HepG2 (cell line): Measurements from ENCODE around the gene LTB4R2. TPM values are rescaled to one million over a fixed set of nuclear protein-coding genes. Genes with fewer than 3 reads are reported as not detected.

ENCODE experiments used
- ARID4A ChIP-seq: sonication (generic); formaldehyde crosslinking; IDR thresholded peaks from 2 replicates; pipeline ENCODE4 v1.5.0; 2020; ENCODE audit warnings: mild to moderate bottlenecking, missing genetic modification reagents, borderline replicate concordance
- ATRX ChIP-seq: sonication (generic); formaldehyde crosslinking; IDR thresholded peaks from 2 replicates; pipeline ENCODE4 v1.4.0; 2020; ENCODE audit warnings: missing genetic modification reagents, borderline replicate concordance
- BCL3 ChIP-seq: sonication (generic); formaldehyde crosslinking; IDR thresholded peaks from 2 replicates; pipeline ENCODE4 v1.5.1; 2020; ENCODE audit warnings: mild to moderate bottlenecking, missing genetic modification reagents, moderate library complexity
- ELF4 ChIP-seq: sonication (generic); formaldehyde crosslinking; IDR thresholded peaks from 2 replicates; pipeline ENCODE4 v1.5.0; 2020; ENCODE audit warnings: missing genetic modification reagents, mild to moderate bottlenecking, moderate library complexity, borderline replicate concordance
- GFI1 ChIP-seq: sonication (generic); formaldehyde crosslinking; IDR thresholded peaks from 2 replicates; pipeline ENCODE4 v1.5.0; 2020; ENCODE audit warnings: missing genetic modification reagents, mild to moderate bottlenecking, borderline replicate concordance
- HDAC1 ChIP-seq: sonication (generic); formaldehyde crosslinking; IDR thresholded peaks from 2 replicates; pipeline ENCODE4 v1.5.1; 2020; ENCODE audit warnings: mild to moderate bottlenecking, missing genetic modification reagents
- HNRNPK ChIP-seq: fragments of 200-400 bp; formaldehyde crosslinking; IDR thresholded peaks from 2 replicates; pipeline ENCODE4 v1.6.1; 2018; ENCODE audit warnings: low read length, low read depth, moderate library complexity, mild to moderate bottlenecking; ENCODE audit not compliant: poor library complexity, severe bottlenecking
- HOXA7 ChIP-seq: sonication (generic); formaldehyde crosslinking; IDR thresholded peaks from 2 replicates; pipeline ENCODE4 v1.8.1; 2022; ENCODE audit warnings: mild to moderate bottlenecking, missing genetic modification reagents, moderate library complexity
- IRF2 ChIP-seq: IDR thresholded peaks from 2 replicates; pipeline ENCODE4 v1.6.1; 2018; ENCODE audit warnings: missing genetic modification reagents, missing compliant biosample characterization
- JARID2 ChIP-seq: sonication (generic); formaldehyde crosslinking; IDR thresholded peaks from 2 replicates; pipeline ENCODE4 v1.8.1; 2023; ENCODE audit warnings: missing genetic modification reagents, inconsistent platforms; ENCODE audit not compliant: insufficient replicate concordance
- KDM1A ChIP-seq: IDR thresholded peaks from 2 replicates; pipeline ENCODE4 v1.6.1; 2016; ENCODE audit warnings: missing compliant biosample characterization
- MED1 ChIP-seq: sonication (generic); formaldehyde crosslinking; IDR thresholded peaks from 2 replicates; pipeline ENCODE4 v1.4.0; 2020; ENCODE audit warnings: missing genetic modification reagents
- RAD51 ChIP-seq: fragments of 450-650 bp; IDR thresholded peaks from 2 replicates; pipeline ENCODE4 v1.6.1; 2016; ENCODE audit warnings: borderline replicate concordance
- TBL1XR1 ChIP-seq: fragments of 150-350 bp; IDR thresholded peaks from 2 replicates; pipeline ENCODE4 v1.6.1; 2014; ENCODE audit warnings: borderline replicate concordance, low read length; ENCODE audit not compliant: partially characterized antibody
- ZBTB2 ChIP-seq: sonication (generic); formaldehyde crosslinking; IDR thresholded peaks from 2 replicates; pipeline ENCODE4 v1.8.0; 2022; ENCODE audit warnings: low read depth, missing genetic modification reagents
- polyA plus RNA-seq, 8 experiments: library from polyadenylated mRNA; depleted of rRNA in 3 of 8; stranded (reverse) in 7 of 8; unstranded in 1 of 8; fragments of >200 nt; fragmentation: Illumina TruSeq in 4 of 8; extraction: Trizol in 4 of 8; gene quantifications; 2 replicates each; pipeline versions ENCODE4 v1.2.1 to v1.2.3, GENCODE V29; 2011 to 2016; ENCODE audit warnings: low read depth in 4 of 8, missing spikeins in 1 of 8, mixed read lengths in 1 of 8; ENCODE audit not compliant: insufficient read depth in 1 of 8
- total RNA-seq, 5 experiments: library from RNA; depleted of rRNA; stranded (reverse); fragments of >200 nt; fragmentation: Illumina TruSeq; extraction: Trizol; gene quantifications; 2 replicates each; pipeline ENCODE4 v1.2.3, GENCODE V29; 2016; ENCODE audit warnings: low read depth in 1 of 5
- TF ChIP-seq, protein P1 (sequence below): sonication (generic); formaldehyde crosslinking; IDR thresholded peaks from 2 replicates; pipeline ENCODE4 v1.5.0; 2020; ENCODE audit warnings: mild to moderate bottlenecking, missing genetic modification reagents
- TF ChIP-seq, protein P2 (sequence below): IDR thresholded peaks from 2 replicates; pipeline ENCODE4 v1.6.1; 2016

LTB4R2 gene
- total and polyA plus RNA-seq, 2 of the 13 experiments (the other 11 are each of a cell fraction or from before 2014, with no cell fraction given) = 3.9 to 6.9 TPM

- peak; percentile 43 for TF ChIP-seq HDAC1 (CRISPR knock-in tag)
- TF ChIP-seq ELF4 (CRISPR knock-in tag) = no peak
- TF ChIP-seq HNRNPK = peak; percentile 3
- no peak for TF ChIP-seq GFI1
- no peak for TF ChIP-seq TBL1XR1
- no peak for TF ChIP-seq HOXA7 (CRISPR knock-in tag)
- peak; percentile 21; the same call in 1 of the 2 replicates for TF ChIP-seq ARID4A (CRISPR knock-in tag)
- 0 out of 2 replicates have a peak, but pooled peaks have one; percentile 4 for TF ChIP-seq RAD51
- TF ChIP-seq MED1 (CRISPR knock-in tag) = peak; percentile 36; the same call in 1 of the 2 replicates
- TF ChIP-seq KDM1A (CRISPR knock-in tag) = no peak
- 0 out of 2 replicates have a peak, but pooled peaks have one; percentile 57 for TF ChIP-seq BCL3 (CRISPR knock-in tag)
- peak; percentile 79; the same call in 1 of the 2 replicates for TF ChIP-seq IRF2 (CRISPR knock-in tag)
- TF ChIP-seq, protein P1, sequence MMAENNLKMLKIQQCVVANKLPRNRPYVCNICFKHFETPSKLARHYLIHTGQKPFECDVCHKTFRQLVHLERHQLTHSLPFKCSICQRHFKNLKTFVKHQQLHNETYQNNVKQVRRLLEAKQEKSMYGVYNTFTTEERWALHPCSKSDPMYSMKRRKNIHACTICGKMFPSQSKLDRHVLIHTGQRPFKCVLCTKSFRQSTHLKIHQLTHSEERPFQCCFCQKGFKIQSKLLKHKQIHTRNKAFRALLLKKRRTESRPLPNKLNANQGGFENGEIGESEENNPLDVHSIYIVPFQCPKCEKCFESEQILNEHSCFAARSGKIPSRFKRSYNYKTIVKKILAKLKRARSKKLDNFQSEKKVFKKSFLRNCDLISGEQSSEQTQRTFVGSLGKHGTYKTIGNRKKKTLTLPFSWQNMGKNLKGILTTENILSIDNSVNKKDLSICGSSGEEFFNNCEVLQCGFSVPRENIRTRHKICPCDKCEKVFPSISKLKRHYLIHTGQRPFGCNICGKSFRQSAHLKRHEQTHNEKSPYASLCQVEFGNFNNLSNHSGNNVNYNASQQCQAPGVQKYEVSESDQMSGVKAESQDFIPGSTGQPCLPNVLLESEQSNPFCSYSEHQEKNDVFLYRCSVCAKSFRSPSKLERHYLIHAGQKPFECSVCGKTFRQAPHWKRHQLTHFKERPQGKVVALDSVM = no peak
- peak; percentile 80 for TF ChIP-seq JARID2 (CRISPR knock-in tag)
- TF ChIP-seq ATRX (CRISPR knock-in tag) = peak; percentile 39; the same call in 1 of the 2 replicates
- TF ChIP-seq, protein P2, sequence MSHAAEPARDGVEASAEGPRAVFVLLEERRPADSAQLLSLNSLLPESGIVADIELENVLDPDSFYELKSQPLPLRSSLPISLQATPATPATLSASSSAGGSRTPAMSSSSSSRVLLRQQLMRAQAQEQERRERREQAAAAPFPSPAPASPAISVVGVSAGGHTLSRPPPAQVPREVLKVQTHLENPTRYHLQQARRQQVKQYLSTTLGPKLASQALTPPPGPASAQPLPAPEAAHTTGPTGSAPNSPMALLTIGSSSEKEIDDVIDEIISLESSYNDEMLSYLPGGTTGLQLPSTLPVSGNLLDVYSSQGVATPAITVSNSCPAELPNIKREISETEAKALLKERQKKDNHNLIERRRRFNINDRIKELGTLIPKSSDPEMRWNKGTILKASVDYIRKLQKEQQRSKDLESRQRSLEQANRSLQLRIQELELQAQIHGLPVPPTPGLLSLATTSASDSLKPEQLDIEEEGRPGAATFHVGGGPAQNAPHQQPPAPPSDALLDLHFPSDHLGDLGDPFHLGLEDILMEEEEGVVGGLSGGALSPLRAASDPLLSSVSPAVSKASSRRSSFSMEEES (CRISPR knock-in tag) = no peak
- TF ChIP-seq ZBTB2 (CRISPR knock-in tag) = no peak
Measured at GRCh38 chr14:24297190-24297964, 12.6 kb upstream of the LTB4R2 start (continued).
